HG02571 (cell line): ENCODE results near the gene RAB6B.
"Not testable (repeated sequence)": the region's sequence is repeated elsewhere in the genome, so short reads cannot be mapped to it uniquely, and the experiment has no call there.

ENCODE experiments used
- ATAC-seq: cut with Tn5 transposase; IDR thresholded peaks from one replicate; pipeline ENCODE4 v1.9.1; 2021; ENCODE audit warnings: mild to moderate bottlenecking, moderate library complexity; ENCODE audit not compliant: unreplicated experiment

The RAB6B gene

GRCh38 chr3:133820889-133821675 lies 74.6 kb downstream of the RAB6B start:
- ATAC-seq: no peak

GRCh38 chr3:133820129-133820528 lies 75.6 kb downstream of the RAB6B start:
- ATAC-seq: no peak

- no peak for ATAC-seq
These were observed 80.3 kb downstream of the RAB6B start for GRCh38 chr3:133815386-133815785.

DNA sequence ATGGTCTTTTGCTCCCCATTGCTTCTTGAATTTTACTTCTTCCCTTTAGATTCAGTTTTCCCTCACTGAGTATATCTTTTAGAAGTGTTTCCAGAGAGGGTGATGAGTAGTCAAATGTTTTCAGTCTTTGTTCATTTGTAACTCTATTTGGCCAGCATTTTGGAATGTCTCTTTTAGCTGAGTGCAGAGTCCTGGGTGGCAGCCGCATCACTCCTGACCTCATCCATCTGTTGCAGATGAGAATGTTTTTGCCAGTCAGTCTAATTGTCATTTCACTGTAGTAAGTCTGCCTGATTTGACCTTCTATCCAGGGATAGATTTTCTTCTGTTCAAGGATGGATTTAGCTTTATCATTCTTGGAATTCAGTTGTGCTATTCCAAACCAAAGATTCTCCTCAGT lies 82.8 kb downstream of the RAB6B start:
- no peak for ATAC-seq

DNA sequence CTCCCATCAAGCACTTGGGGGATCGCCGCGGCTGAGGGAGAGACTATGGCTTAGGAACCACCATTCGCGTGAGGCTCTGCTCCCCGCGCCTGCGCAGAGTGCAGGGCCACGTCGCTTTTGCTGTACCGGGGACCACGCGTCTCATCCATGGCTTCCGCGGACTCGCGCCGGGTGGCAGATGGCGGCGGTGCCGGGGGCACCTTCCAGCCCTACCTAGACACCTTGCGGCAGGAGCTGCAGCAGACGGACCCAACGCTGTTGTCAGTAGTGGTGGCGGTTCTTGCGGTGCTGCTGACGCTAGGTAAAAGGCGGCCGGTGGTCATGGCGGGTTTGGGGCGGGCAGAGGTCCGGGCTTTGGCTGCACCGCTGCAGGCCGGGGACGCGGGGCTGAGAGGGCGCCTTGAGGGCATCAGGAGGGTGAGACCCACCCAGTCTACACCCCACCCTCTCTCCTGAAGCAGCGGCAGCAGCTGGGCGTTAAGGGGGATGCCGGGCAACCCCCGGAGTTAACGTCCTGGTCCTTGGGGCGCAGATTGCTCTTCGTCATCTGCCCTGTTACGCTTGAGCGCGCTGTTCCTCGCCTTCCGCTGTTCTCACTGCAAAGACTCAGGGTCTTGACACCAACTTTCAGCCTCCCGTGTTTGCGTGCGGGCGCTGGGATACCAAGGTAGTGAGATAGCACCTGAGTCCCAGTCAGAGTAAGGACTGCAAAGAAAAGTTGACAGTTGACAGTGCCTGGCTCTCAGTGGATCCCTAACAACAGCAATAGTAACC lies 89.8 kb downstream of the RAB6B start, which contains the start of gene SRPRB:
Gene SRPRB (plus strand): TSS at position 114 of the 774 bp plus-strand sequence. CDS start 34 bp downstream, at position 148.
- peak; percentile 96 for ATAC-seq

- ATAC-seq: no peak
These were observed 90.3 kb downstream of the RAB6B start for GRCh38 chr3:133805384-133805701.

DNA sequence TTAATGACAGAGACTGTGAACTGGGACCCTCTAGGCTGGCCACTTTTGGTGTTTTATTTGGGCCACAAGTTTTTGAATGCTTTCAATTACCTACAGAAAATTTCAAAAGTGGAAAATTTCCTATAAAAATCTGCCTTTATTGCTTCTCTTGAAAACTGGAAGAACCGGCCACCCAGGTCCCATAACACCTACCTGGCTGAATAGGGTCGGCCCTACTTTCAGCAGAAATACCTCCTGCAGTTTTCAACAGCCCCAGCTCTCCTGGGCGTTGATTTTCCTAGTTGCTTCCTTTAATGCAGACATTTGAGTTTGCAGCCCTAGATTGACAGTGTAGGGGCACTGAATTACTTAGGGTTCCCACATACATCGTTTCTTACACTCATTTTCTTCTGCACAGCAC lies 90.8 kb downstream of the RAB6B start:
- no peak for ATAC-seq

DNA sequence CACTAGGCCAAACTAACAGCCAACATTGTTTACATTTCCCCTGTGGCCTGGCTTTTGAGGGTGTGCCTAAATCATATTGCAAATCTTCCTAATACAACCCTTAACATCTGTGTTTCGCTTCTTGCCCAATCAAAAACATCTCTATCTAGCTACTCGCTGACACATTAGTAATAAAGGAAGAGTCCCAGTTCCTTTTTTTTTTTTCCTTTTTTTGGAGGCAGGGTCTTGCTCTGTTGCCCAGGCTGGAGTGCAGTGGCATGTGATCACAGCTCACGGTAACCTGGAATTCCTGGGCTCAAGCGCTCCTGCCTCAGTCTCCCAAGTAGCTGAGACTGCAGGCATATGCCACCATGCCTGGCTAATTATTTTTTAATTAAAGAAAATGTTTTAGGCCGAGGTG lies 92.2 kb downstream of the RAB6B start:
- ATAC-seq: no peak

GRCh38 chr3:133799794-133800585 lies 95.7 kb downstream of the RAB6B start:
- ATAC-seq: no peak

DNA sequence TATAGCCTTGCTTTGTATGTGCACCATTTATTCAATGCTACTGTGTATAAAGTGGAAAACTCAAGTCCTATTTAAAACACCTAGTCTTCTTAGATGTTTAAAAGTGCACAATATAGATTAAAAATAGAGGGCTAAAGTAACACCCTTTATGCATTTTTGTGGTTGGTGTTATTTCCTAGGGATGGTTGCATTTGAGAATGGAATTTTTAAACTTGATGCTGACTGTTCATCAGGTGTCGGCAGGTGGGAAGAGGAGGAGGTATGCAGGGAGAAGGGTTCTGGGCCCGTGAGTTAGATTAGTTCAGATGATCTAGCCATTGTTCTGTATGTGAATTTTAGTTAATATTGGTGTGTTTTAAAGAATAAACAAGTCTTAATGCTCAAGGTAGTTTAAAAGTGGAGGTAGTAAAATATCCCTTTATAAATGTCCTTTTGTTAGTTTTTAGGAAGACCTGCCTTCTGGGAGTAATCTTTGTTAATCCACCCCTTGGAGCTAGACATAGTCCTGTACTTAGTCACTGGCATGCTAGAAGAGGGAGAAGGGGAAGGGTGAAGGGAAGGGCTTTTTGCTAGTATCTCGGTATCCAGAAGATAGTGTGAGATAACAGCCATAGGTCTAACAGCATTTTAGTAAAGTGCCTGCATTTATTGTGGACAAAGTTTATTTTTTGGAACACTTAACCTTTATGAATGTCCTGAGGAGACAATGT lies 98.1 kb downstream of the RAB6B start:
- no peak for ATAC-seq

DNA sequence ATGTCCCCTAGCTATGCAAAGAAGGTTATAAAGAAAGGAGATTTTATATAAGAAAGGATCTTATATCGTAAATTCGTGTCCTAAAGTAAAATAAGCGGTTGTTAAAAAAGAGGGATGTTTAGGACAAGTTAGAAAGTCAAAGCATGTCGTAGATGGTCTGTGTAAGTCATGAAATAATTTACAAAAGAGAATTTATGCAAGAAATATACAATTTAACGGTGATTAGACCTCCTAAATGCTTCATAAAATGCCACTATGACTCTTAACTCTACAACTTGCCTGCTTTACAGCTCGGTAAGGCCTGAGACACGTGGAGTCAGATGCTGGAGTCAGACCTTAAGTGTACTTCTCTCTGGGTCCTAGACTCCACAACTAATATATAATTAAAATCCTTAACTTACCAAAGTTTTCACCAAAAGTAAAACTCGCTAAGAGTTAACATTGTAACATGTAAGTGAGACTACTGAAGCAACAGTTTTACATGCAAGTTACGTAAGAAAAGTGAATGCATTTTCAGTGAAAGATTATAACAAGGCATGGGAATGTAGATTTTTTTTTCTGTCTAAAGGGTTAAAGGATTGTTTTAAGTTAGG lies 103.4 kb downstream of the RAB6B start:
- no peak for ATAC-seq

GRCh38 chr3:133788024-133788423 lies 107.7 kb downstream of the RAB6B start:
- ATAC-seq: no peak

GRCh38 chr3:133783762-133784161 lies 111.9 kb downstream of the RAB6B start:
- no peak for ATAC-seq

DNA sequence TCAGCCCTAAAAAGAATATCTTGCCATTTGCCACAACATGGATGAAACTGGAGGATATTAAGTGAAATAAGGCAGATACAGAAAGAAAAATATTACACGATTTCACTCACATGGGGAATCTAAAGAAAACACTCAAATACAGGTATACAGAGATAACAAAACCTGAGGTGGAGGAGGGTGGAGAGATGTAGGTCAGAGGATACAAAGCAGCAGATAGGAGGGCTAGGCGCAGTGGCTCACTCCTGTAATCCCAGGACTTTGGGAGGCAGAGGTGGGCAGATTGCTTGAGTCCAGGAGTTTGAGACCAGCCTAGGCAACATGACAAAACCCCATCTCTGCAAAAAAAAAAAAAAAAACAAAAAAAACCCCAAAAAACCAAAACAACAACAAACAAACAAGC lies 113.2 kb downstream of the RAB6B start:
- no peak for ATAC-seq

DNA sequence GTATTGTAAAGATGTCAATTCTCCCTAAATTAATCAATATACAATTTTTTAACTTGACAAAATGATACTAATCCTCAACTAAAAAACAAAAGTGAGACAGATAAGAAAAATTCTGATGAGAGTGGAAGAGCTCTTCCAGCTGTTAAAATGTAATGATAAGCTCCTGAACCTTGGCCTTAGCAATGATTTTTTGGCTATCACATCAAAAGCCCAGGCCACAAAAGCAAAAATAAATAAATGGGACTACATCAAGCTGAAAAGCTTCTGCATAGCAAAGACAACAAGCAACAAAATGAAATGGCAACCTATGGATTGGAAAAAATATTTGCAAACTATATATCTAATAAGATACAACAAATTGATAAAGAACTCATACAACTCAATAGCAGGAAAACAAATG lies 114.1 kb downstream of the RAB6B start:
- ATAC-seq: no peak

DNA sequence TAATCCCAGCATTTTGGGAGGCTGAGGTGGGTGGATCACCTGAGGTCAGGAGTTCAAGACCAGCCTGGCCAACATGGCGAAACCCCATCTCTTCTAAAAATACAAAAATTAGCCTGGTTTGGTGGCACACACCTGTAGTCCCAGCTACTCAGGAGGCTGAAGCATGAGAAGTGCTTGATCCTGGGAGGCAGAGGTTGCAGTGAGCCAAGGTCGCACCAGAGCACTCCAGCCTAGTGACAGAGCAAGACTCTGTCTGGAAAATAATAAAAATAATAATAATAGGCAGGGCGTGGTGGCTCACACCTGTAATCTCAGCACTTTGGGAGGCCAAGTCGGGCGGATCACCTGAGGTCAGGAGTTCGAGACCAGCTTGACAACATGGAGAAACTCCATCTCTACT lies 114.9 kb downstream of the RAB6B start:
- not testable (repeated sequence) for ATAC-seq

GRCh38 chr3:133779626-133780203 lies 116.0 kb downstream of the RAB6B start:
- ATAC-seq: no peak

DNA sequence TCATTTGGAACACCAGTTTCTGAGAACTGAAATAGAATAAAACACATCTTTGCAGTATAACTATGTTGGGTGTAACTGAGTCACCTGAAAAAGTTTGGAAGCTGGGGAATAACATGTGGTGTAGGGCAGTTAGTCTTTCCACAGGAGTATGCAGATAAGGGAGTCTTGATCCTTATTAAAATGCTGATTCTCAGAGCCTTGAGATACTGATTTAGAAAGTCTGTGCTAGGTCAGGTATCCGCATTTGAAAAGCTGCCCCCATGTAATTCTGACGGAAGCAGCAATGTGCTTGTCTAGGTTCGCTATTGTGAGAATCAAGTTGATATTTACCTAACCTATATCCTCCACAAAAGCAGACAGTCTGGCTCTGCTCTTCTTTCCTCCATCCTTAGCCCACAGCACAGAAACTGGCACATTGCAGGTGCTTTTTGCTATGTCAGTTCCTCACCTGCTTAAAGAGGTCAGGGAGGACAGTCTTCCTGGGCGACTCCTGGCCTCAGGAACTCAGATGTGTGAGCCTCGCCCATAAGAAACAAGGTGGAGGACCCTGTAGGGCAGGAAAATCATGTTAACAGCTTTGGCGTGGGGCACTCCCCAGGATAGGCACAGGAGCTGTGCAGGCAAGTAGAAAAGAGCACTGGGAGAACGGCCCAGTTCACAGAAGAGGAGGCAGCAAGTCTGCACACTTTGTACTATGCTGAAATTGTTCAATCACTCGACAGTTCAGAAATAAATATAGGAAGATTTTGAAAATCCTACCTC lies 117.7 kb downstream of the RAB6B start:
- no peak for ATAC-seq

- no peak for ATAC-seq
These were observed 118.8 kb downstream of the RAB6B start for GRCh38 chr3:133776794-133777438.
